Activated B cell treated with CpG ODN at 0.5 μM for 24 hours (primary cell): ENCODE results near the gene CDH1. TPM values are rescaled to one million over a fixed set of nuclear protein-coding genes. Genes with fewer than 3 reads are reported as not detected.
A peak's percentile ranks its signal among the peaks of the same experiment; 100 is the strongest.

Experiments
- ATAC-seq: fragments of 200-7000 bp; cut with Tn5 transposase; one replicate; pipeline ENCODE4 v1.10.0; 2021; ENCODE audit warnings: low read depth, mild to moderate bottlenecking, moderate library complexity
- CTCF ChIA-PET: fragments of 350-600 bp; sonication (Branson Sonifier 250); formaldehyde crosslinking; loops from one replicate; lab custom pipeline; 2021; ENCODE audit warnings: antibody characterized with exemption; lab: Charles Lee
- POLR2A ChIA-PET: fragments of 350-600 bp; sonication (Branson Sonifier 250); formaldehyde crosslinking; loops from one replicate; lab custom pipeline; 2021; ENCODE audit warnings: antibody characterized with exemption; lab: Charles Lee
- DNase-seq: peaks from one replicate; pipeline ENCODE4 v3.0.0; 2022
- H3K27ac Mint-ChIP-seq: one replicate; pipeline ENCODE4 v1.8.0; 2020; ENCODE audit warnings: mixed read lengths
- H3K27me3 Mint-ChIP-seq: one replicate; pipeline ENCODE4 v1.8.0; 2021; ENCODE audit warnings: mixed read lengths
- H3K36me3 Mint-ChIP-seq: one replicate; pipeline ENCODE4 v1.8.0; 2021; ENCODE audit warnings: low read depth, mixed read lengths
- H3K4me1 Mint-ChIP-seq: one replicate; pipeline ENCODE4 v1.8.0; 2021; ENCODE audit warnings: mixed read lengths
- H3K4me3 Mint-ChIP-seq: one replicate; pipeline ENCODE4 v1.8.0; 2020; ENCODE audit warnings: mild to moderate bottlenecking, mixed read lengths
- H3K9me3 Mint-ChIP-seq: one replicate; pipeline ENCODE4 v1.8.0; 2020; ENCODE audit warnings: mixed read lengths
- intact Hi-C: fragments of 100-400 bp; cut with micrococcal nuclease; formaldehyde crosslinking; loops from one replicate; pipeline ENCODE4 v1.15.1; 2024
- total RNA-seq: library from RNA; stranded (reverse); gene quantifications from 2 replicates; pipeline ENCODE4 v1.2.3, GENCODE V29; 2022
- TF ChIP-seq, protein P1 (sequence below): fragments of 200-600 bp; IDR thresholded peaks from one replicate; pipeline ENCODE4 v1.8.0; 2022; ENCODE audit warnings: antibody characterized with exemption, mild to moderate bottlenecking

The CDH1 gene
- total RNA-seq, 1 donor from 2014 or later = 8.2 TPM

DNA sequence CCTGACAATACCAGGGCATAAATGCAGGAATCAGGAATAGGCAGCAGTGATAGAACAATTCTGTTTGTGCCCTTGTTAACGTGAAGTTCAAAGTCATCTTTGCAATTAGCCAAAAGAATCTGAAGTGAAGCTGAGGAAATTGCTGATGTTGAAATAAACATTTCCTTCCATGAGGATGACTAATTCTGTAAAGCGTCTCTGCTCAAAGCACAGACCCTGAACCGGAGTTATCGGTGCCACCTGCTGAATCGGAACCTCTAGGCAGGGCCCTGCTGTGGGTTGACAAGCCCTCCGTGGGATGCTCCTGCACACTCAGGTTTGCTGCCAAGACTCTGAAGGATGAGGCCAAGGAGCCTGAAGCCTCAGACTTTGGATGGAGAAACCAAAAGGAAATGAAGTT is 37.0 kb upstream of the CDH1 start:
- Mint-ChIP-seq H3K27ac (no peak overlapping the region), H3K4me3 (no peak overlapping the region), H3K36me3 (no peaks in the 10 kb centered on the region), H3K4me1 (peaks cover 5% of the 10 kb centered on the region), H3K9me3 (no peaks in the 10 kb centered on the region), H3K27me3 (no peaks in the 10 kb centered on the region)
- ChIA-PET POLR2A (no interaction called here), CTCF (no interaction called here)
- ATAC-seq = no peak
- TF ChIP-seq, protein P1, sequence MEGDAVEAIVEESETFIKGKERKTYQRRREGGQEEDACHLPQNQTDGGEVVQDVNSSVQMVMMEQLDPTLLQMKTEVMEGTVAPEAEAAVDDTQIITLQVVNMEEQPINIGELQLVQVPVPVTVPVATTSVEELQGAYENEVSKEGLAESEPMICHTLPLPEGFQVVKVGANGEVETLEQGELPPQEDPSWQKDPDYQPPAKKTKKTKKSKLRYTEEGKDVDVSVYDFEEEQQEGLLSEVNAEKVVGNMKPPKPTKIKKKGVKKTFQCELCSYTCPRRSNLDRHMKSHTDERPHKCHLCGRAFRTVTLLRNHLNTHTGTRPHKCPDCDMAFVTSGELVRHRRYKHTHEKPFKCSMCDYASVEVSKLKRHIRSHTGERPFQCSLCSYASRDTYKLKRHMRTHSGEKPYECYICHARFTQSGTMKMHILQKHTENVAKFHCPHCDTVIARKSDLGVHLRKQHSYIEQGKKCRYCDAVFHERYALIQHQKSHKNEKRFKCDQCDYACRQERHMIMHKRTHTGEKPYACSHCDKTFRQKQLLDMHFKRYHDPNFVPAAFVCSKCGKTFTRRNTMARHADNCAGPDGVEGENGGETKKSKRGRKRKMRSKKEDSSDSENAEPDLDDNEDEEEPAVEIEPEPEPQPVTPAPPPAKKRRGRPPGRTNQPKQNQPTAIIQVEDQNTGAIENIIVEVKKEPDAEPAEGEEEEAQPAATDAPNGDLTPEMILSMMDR = no peak
- DNase-seq = no peak
- intact Hi-C loops = no loop called here

DNA sequence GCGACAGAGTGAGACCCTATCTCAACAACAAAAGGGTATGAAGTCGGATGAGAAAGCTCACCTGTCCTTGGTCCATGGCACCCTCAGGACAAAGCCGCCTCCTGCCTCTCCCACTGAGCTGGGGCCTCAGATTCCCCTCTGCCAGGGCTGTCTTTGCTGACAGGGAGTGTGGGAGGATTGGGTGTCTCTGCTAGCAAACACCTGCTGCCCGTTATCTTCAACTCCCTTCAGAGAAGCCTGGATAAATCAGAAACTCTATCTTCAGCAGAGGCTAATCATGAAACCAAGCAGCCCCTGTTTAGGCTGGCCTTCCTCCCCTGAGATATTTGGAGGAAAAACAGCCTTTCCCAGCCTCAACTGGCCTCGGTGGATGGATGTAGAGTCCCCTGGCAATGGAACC is 36.3 kb upstream of the CDH1 start:
- H3K27me3 Mint-ChIP-seq = no peaks in the 10 kb centered on the region
- TF ChIP-seq, protein P1 = no peak
- no peaks in the 10 kb centered on the region for H3K9me3 Mint-ChIP-seq
- H3K4me3 Mint-ChIP-seq = no peak overlapping the region
- ChIA-PET POLR2A (no interaction called here), CTCF (no interaction called here)
- intact Hi-C loops = no loop called here
- ATAC-seq (no peak), DNase-seq (no peak)
- peaks cover 5% of the 10 kb centered on the region for H3K4me1 Mint-ChIP-seq
- no peaks in the 10 kb centered on the region for H3K36me3 Mint-ChIP-seq
- no peak overlapping the region for H3K27ac Mint-ChIP-seq

DNA sequence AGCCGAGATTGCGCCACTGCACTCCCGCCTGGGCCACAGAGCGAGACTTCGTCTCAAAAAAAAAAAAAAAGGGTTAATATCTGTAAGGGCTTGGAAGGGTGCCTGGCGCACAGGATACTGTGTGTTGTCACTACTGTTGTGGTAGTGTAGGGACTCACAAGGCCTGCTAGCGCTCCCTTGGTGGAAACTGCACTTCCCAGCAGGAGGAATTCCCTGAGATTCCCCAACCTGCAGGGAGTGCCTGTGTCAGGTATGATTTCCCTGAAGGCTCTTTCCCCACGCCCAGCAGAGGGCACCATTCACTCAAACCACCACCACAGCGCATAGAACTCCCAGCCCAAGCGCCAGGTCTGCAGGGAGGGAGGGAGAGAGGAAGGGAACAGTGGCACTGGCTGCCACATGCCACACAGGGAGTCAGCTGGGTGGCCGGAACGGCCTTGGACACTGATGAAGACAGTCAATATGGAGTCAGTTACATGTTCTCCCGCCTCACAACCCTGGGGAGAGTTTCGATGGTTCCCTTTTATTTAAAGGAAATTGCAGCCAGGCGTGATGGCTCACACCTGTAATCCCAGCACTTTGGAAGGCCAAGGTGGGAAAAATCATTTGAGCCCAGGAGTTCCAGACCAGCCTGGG is 32.7 kb upstream of the CDH1 start:
- DNase-seq = peak; percentile 48
- H3K9me3 Mint-ChIP-seq = no peaks in the 10 kb centered on the region
- peak; percentile 58 for ATAC-seq
- TF ChIP-seq, protein P1 = no peak
- peaks cover 5% of the 10 kb centered on the region for H3K4me1 Mint-ChIP-seq
- POLR2A ChIA-PET = interaction anchor here (0.9 to 1.6 kb wide), 2 partner anchors 95 to 139 kb away, joined by 3 read pairs; partner anchors contain the start of gene TANGO6
- intact Hi-C loops = loop anchor here (1.0 kb wide), 5 partner anchors 52 to 420 kb away; no protein-coding TSS in a partner anchor
- H3K36me3 Mint-ChIP-seq = no peaks in the 10 kb centered on the region
- H3K27ac Mint-ChIP-seq = no peak overlapping the region
- CTCF ChIA-PET = interaction anchor here (1.2 to 1.5 kb wide), 2 partner anchors 93 to 97 kb away, joined by 3 read pairs; no protein-coding TSS in a partner anchor
- peak overlapping the region; percentile 36 for H3K4me3 Mint-ChIP-seq
- no peaks in the 10 kb centered on the region for H3K27me3 Mint-ChIP-seq

DNA sequence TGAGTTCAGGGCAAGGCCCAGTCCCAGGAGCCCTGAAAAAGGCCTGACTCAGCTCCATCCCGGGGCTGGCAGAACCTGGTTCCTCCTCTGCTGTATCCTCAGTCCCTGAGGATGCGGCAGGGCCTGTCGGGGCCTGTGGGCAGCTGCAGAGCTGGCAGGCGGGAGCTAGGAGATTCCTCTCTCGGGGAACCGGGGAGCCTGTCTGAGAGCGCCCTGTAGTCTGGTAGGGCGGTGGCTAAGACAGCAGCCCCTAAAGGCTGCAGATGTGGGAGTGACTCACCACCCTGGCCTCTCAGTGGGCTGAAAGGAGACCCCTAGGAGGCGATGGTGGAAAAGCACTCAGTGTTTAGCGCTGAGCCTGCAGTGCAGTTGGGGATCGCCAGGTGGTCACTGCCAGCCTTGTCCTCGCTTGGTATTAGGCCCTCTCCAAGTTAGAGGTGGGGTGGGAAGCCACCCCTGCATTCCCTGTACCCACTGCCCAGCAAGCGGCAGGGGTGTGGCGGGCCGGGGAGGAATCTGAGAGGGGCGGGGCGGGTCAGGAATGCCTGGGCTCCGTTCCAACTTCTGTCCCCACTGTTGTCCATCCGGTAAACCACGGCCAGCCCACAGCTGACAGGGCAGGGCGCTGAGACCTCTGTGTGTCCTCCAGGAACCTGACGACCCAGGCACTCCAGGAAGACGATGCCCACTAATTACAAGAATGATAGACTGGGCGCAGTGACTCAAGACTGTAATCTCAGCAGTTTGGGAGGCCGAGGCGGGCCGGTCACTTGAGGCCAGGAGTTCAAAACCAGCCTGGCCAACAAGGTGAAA is 29.5 kb upstream of the CDH1 start:
- no peaks in the 10 kb centered on the region for H3K9me3 Mint-ChIP-seq
- intact Hi-C loops = no loop called here
- no peak overlapping the region for H3K4me3 Mint-ChIP-seq
- peaks cover 8% of the 10 kb centered on the region for H3K27me3 Mint-ChIP-seq
- peaks cover 22% of the 10 kb centered on the region for H3K4me1 Mint-ChIP-seq
- no peak overlapping the region for H3K27ac Mint-ChIP-seq
- H3K36me3 Mint-ChIP-seq = no peaks in the 10 kb centered on the region
- ChIA-PET POLR2A (interaction anchor here (0.7 to 1.6 kb wide), 3 partner anchors 12 to 93 kb away, joined by 3 to 9 read pairs (median 5); no protein-coding TSS in a partner anchor), CTCF (interaction anchor here (1.0 kb wide), 1 partner anchor 93 kb away, joined by 3 read pairs; no protein-coding TSS in a partner anchor)
- ATAC-seq (no peak), DNase-seq (no peak)
- TF ChIP-seq, protein P1 = no peak

DNA sequence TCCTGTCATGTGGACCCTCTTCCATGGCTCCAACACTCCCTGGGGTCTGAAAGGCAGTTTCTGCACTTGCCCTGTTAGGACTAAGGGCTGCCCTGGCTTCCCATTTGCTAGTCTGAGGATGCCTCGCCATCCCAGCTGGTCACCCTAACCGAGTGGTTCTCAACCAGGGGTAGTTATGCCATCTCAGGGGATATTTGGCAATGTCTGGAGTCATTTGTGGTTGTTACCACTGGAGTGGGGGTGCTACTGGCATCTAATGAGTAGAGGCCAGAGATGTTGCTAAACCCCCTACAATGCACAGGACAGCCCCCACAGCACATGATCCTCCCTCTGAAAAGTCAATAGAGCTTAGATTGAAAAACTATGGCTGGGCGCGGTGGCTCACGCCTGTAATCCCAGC is 26.9 kb upstream of the CDH1 start:
- ATAC-seq (no peak), DNase-seq (no peak)
- Mint-ChIP-seq H3K4me1 (peaks cover 17% of the 10 kb centered on the region), H3K27me3 (peaks cover 12% of the 10 kb centered on the region), H3K27ac (no peak overlapping the region), H3K36me3 (no peaks in the 10 kb centered on the region), H3K9me3 (no peaks in the 10 kb centered on the region), H3K4me3 (no peak overlapping the region)
- ChIA-PET POLR2A (no interaction called here), CTCF (interaction anchor here (1.7 kb wide), 1 partner anchor 90 kb away, joined by 7 read pairs; no protein-coding TSS in a partner anchor)
- intact Hi-C loops = no loop called here
- TF ChIP-seq, protein P1 = no peak
